ENCODE results near the gene RAP1GAP. TPM values are rescaled to one million over a fixed set of nuclear protein-coding genes. Genes with fewer than 3 reads are reported as not detected.

Gene RAP1GAP
- total RNA-seq, 1 donor from 2014 or later: 62.4 TPM

DNA sequence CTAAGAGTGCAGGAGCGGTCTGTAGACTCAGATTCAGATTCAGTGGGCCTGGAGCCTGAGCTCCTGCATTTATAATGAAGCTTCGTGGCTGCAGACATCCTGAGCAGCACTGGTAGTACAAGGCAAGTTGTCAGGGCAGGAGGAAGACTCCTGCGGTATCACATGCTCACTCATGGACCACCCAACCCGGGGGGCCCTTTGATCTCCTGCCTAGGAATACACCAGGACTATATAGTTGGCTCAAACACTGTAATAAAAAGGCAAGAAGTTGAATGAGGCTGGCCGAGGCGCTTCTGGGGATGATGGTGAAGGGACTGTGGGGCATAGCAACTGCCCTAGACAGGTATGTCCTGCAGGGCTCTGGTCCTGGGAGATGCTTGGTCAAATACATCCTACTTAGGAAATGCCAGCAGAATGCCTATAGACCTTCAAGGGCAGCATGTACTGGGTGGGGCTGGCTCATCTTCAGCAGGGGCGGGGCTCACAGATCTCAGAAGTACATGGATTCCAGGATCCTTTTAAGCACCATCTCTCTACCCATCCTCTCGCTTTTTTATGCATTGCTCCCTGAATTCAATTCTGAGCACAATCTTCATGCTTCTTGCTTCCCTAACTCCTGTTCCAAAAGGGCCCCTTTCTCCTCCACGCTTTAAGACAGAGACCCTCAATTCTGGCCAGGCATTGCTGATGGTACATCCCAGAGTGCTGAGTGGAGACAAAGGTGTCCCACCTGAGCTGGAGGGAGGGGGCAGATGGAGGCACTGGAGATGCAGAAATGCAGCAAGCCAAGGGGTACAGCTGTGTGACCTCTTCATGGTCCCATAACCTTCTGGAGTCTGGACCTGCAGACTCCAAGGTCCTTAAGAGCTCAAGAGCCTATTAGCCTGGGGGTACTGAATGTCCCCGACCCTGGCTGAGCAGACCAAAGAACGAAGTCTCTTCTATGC, 2.1 kb upstream of the RAP1GAP start:
- H3K27ac ChIP-seq: no peak overlapping the region
- no peak overlapping the region for H3K4me3 ChIP-seq
- peaks cover 42% of the 10 kb centered on the region for H3K4me1 ChIP-seq
- H3K9me3 ChIP-seq: no peaks in the 10 kb centered on the region
- H3K36me3 ChIP-seq: no peaks in the 10 kb centered on the region
- no peak for ATAC-seq
- intact Hi-C loops (cut with DNase I): no loop called here
- peaks cover 31% of the 10 kb centered on the region for H3K27me3 ChIP-seq
- no peak for TF ChIP-seq CTCF (IDR thresholded peaks at IDR 0.05)
- no peak for DNase-seq

DNA sequence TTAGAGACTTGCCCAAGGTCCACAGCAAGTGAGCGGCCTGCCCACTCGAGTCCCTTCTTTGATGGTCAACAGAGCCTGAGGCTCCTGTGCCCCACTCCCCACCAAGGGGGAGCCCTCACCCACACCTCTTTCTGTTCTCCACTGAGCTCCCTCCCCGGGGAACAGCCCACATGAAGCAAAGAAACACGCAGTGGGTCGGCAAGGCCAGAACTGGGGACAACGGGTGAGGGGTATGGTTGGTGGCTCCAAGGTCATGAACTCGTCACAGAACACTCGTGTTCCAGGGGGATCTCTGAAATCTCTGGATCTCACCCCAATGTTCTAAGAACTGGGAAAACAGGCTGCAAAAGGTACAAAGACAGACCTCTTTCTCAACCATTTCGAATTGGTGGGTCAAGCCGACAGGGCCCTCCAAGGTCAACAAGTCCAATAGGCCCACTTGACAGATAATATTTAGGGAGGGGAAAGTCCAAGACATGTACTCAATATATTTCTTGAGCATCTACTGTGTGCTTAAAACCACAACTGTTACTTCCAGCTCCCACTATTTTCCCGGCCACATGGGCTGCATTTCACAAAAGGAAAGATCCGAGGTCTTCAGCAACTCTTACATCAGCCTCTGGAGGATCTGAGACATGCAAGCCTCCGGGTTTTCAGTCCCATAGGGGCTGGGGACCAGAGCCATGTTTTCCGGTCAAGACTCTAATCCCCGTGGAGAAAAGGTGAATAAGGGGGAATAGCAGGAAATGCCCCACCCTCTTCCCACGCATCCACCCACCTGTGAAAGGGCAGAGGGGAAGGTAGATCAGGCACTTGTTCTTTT, 1.1 kb upstream of the RAP1GAP start:
- peaks cover 44% of the 10 kb centered on the region for H3K4me1 ChIP-seq
- ATAC-seq: no peak
- DNase-seq: no peak
- H3K27me3 ChIP-seq: peaks cover 35% of the 10 kb centered on the region
- no peak for TF ChIP-seq CTCF (IDR thresholded peaks at IDR 0.05)
- no peak overlapping the region for H3K27ac ChIP-seq
- H3K36me3 ChIP-seq: no peaks in the 10 kb centered on the region
- H3K9me3 ChIP-seq: no peaks in the 10 kb centered on the region
- intact Hi-C loops (cut with DNase I): no loop called here
- no peak overlapping the region for H3K4me3 ChIP-seq

- Histone ChIP-seq H3K4me1 (peaks cover 43% of the 10 kb centered on the region), H3K27me3 (peaks cover 35% of the 10 kb centered on the region), H3K4me3 (peak overlapping the region; percentile 43), H3K9me3 (no peaks in the 10 kb centered on the region), H3K27ac (no peak overlapping the region), H3K36me3 (no peaks in the 10 kb centered on the region)
- DNase-seq (no peak), ATAC-seq (no peak)
- TF ChIP-seq CTCF (IDR thresholded peaks at IDR 0.05): no peak
- intact Hi-C loops (cut with DNase I): no loop called here
Measured at GRCh38 chr1:21668951-21669257, 253 bp downstream of the RAP1GAP start.

DNA sequence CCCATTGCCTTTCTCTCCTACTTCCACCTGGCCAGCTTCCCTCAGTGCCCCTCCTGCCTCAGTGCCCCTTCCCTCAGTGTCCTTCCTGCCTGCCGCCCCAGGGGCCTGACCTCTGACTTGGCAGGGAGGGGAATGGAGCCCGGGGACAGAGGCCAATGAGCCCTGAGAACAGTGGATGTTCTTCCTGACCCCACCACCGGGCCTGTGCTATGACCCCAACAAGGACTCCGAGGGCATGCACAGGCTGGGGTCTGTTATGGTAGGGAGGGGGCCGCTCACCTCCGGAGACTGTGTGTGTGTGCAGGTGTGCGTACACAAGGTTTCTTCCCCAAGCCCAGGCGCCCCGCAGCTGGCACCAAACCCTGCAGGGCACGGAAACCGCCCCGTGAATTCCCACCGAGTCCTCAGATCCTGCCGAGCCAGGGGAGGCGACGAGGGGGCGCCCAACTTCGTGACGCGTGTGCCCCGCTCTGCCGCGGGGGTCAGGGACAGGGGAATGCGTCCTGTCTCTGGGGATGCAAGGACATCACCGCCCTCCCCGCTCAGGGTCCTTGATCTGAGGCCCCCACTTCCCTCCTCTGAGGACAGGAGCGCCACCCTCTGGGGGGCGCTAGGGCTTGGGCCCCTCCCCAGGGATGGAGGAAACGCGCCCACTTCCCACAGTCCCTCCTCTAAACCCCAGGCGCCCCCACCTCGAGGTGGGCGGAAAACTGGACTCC, 766 bp downstream of the RAP1GAP start:
- Histone ChIP-seq H3K9me3 (no peaks in the 10 kb centered on the region), H3K4me3 (peak overlapping the region; percentile 43), H3K27me3 (peaks cover 35% of the 10 kb centered on the region), H3K36me3 (no peaks in the 10 kb centered on the region), H3K4me1 (peaks cover 38% of the 10 kb centered on the region), H3K27ac (no peak overlapping the region)
- no peak for ATAC-seq
- intact Hi-C loops (cut with DNase I): no loop called here
- no peak for DNase-seq
- TF ChIP-seq CTCF (IDR thresholded peaks at IDR 0.05): no peak

DNA sequence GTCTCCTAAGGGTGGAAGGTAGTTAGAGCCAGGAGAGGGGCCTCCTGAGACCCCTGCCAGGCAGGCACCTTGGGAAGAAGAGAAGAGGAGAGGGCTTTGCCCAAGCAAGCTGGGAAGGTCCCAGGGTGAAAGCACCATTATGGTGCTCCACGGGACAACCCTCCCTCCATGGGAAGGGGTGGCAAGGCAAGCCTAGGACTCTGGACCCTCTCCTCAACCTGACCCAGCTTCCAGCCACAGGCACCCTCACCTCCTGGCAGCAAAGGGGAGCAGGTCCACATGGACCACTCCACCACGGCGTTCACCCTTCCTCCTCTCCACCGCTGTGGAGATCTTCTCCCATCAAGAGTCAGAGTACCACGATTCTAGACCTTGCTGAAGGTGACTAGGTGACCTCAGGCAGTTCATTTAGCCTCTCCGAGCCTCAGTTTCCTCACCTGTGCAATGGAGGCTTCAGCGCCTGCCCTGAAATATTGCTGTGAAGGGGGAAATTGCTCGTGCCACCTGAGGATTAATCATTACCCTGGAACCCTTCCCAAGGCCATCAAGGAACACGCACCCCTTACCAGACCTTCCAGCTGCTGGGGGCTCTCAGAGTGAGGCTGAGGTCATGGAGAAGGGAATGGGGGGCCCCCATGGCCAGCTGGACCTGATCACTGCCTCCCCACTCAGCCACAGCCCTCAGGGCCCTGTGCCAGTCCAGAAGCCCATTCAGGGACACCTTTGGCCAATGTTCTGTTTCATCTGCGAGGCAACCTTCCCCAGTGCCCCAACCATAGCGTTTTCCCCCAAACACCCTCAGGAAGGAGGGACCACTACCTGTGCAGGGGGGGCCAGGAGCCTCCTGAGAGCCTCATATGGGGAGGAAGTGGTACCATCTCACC, 1.6 kb downstream of the RAP1GAP start:
- no peak for DNase-seq
- H3K27me3 ChIP-seq: peaks cover 35% of the 10 kb centered on the region
- TF ChIP-seq CTCF (IDR thresholded peaks at IDR 0.05): no peak
- H3K4me3 ChIP-seq: no peak overlapping the region
- no peak for ATAC-seq
- intact Hi-C loops (cut with DNase I): no loop called here
- no peaks in the 10 kb centered on the region for H3K9me3 ChIP-seq
- H3K27ac ChIP-seq: no peak overlapping the region
- H3K4me1 ChIP-seq: peaks cover 30% of the 10 kb centered on the region
- no peaks in the 10 kb centered on the region for H3K36me3 ChIP-seq

Data from upper lobe of right lung (tissue), 1 donor.